H1 (cell line): ENCODE data around the gene CROCC2. TPM values are rescaled to one million over a fixed set of nuclear protein-coding genes. Genes with fewer than 3 reads are reported as not detected.

Source experiments
- CTCF ChIA-PET: fragments of 300-600 bp; sonication (Branson Sonifier 250); formaldehyde crosslinking; loops from one replicate; lab custom pipeline; 2021; ENCODE audit not compliant: partially characterized antibody; lab: Charles Lee
- POLR2A ChIA-PET: fragments of 300-600 bp; sonication (Branson Sonifier 250); formaldehyde crosslinking; loops from one replicate; lab custom pipeline; 2021; ENCODE audit warnings: inconsistent platforms; ENCODE audit not compliant: partially characterized antibody; lab: Charles Lee
- DNase-seq, 2 experiments: peaks; one replicate each; pipeline versions ENCODE4 v3.0.0 to v3.0.0-alpha.2; 2010 to 2022; ENCODE audit warnings: low spot score in 2 of 2, low read depth in 1 of 2, mixed read lengths in 1 of 2
- FAIRE-seq: peaks from 2 replicates; lab custom pipeline; 2011; peaks lifted over from hg19 to GRCh38; lab: Jason Lieb, UNC
- H2AFZ ChIP-seq: 2 replicates; pipeline ENCODE4 v1.8.1; 2012; ENCODE audit warnings: low read length, inconsistent platforms
- H2AK5ac ChIP-seq: 2 replicates; pipeline ENCODE4 v1.6.1; 2013; ENCODE audit warnings: low read depth, low read length
- H2BK120ac ChIP-seq: replicated peaks from 2 replicates; pipeline ENCODE3; 2013; ENCODE audit warnings: low read depth, low read length, inconsistent platforms
- H2BK12ac ChIP-seq: 2 replicates; pipeline ENCODE4 v1.6.1; 2013; ENCODE audit warnings: low read depth, low read length
- H2BK15ac ChIP-seq: 2 replicates; pipeline ENCODE4 v1.6.1; 2013; ENCODE audit warnings: low read length
- H2BK20ac ChIP-seq: 2 replicates; pipeline ENCODE4 v1.6.1; 2013; ENCODE audit warnings: low read length
- H2BK5ac ChIP-seq: 2 replicates; pipeline ENCODE4 v1.6.1; 2013; ENCODE audit warnings: low read depth, low read length
- H3K14ac ChIP-seq: 2 replicates; pipeline ENCODE4 v1.6.1; 2013; ENCODE audit warnings: inconsistent platforms; ENCODE audit not compliant: insufficient read length
- H3K18ac ChIP-seq: 2 replicates; pipeline ENCODE4 v1.6.1; 2013; ENCODE audit warnings: low read length; ENCODE audit errors: extremely low read depth
- H3K23ac ChIP-seq: 2 replicates; pipeline ENCODE4 v1.6.1; 2013; ENCODE audit warnings: inconsistent platforms; ENCODE audit not compliant: insufficient read length
- H3K23me2 ChIP-seq: 2 replicates; pipeline ENCODE4 v1.6.1; 2013; ENCODE audit warnings: low read depth, low read length
- H3K27ac ChIP-seq: 2 replicates; pipeline ENCODE4 v1.6.1; 2011; ENCODE audit warnings: low read depth, low read length, inconsistent platforms
- H3K27me3 ChIP-seq, 4 experiments: replicated peaks in 1 of 4; 1 replicate in 1 of 4; 2 replicates in 3 of 4; pipeline versions ENCODE4 v1.6.1 to v1.8.1; 2011 to 2013; ENCODE audit warnings: low read length in 3 of 4, mild to moderate bottlenecking in 3 of 4, inconsistent platforms in 2 of 4, mixed read lengths in 2 of 4, moderate library complexity in 1 of 4; ENCODE audit not compliant: control insufficient read depth in 3 of 4, insufficient read depth in 3 of 4; ENCODE audit errors: extremely low read depth in 1 of 4
- H3K36me3 ChIP-seq, 4 experiments: 2 replicates each; pipeline versions ENCODE4 v1.6.1 to v1.8.1; 2011 to 2013; ENCODE audit warnings: mild to moderate bottlenecking in 4 of 4, low read length in 3 of 4, moderate library complexity in 2 of 4, control low read depth in 1 of 4, inconsistent platforms in 1 of 4; ENCODE audit not compliant: insufficient read depth in 4 of 4, control insufficient read depth in 2 of 4
- H3K4ac ChIP-seq: replicated peaks from 2 replicates; pipeline ENCODE3; 2013; ENCODE audit warnings: low read length, low read depth, mixed read lengths, inconsistent platforms; ENCODE audit not compliant: insufficient read length
- H3K4me1 ChIP-seq, 4 experiments: replicated peaks in 1 of 4; 1 replicate in 1 of 4; 2 replicates in 3 of 4; pipeline versions ENCODE4 v1.6.1 to v1.8.1; 2011 to 2013; ENCODE audit warnings: low read length in 3 of 4, inconsistent platforms in 2 of 4, mixed read lengths in 1 of 4; ENCODE audit not compliant: insufficient read depth in 4 of 4, control insufficient read depth in 3 of 4
- H3K4me2 ChIP-seq, 2 experiments: 2 replicates each; pipeline versions ENCODE4 v1.6.1 to v1.8.1; 2011 to 2013; ENCODE audit warnings: low read depth in 2 of 2, low read length in 2 of 2, control low read depth in 1 of 2, inconsistent platforms in 1 of 2, mild to moderate bottlenecking in 1 of 2; ENCODE audit not compliant: insufficient read depth in 1 of 2
- H3K4me3 ChIP-seq, 4 experiments: fragments of 200-600, 300-600 bp in 1 of 4; sonication (generic), shearing (Covaris generic), sonication (Bioruptor Twin) in 1 of 4; 2 replicates each; pipeline versions ENCODE4 v1.5.1 to v1.8.1; 2011 to 2016; ENCODE audit warnings: low read length in 4 of 4, low read depth in 3 of 4, control low read depth in 2 of 4, inconsistent platforms in 2 of 4, mild to moderate bottlenecking in 2 of 4, mixed read lengths in 1 of 4, moderate library complexity in 1 of 4; ENCODE audit not compliant: insufficient read depth in 2 of 4; ENCODE audit errors: extremely low read depth in 1 of 4
- H3K56ac ChIP-seq: replicated peaks from 2 replicates; pipeline ENCODE3; 2013; ENCODE audit warnings: low read depth, mild to moderate bottlenecking, mixed read lengths, low read length, inconsistent platforms; ENCODE audit not compliant: insufficient read length
- H3K79me1 ChIP-seq: 2 replicates; pipeline ENCODE4 v1.6.1; 2013; ENCODE audit warnings: low read depth, low read length, control low read depth
- H3K79me2 ChIP-seq, 2 experiments: 2 replicates each; pipeline versions ENCODE4 v1.6.1 to v1.8.1; 2012 to 2013; ENCODE audit warnings: low read length in 2 of 2, mild to moderate bottlenecking in 2 of 2, inconsistent platforms in 1 of 2; ENCODE audit not compliant: insufficient read depth in 2 of 2, control insufficient read depth in 1 of 2
- H3K9ac ChIP-seq, 4 experiments: replicated peaks in 1 of 4; 1 replicate in 1 of 4; 2 replicates in 3 of 4; pipeline versions ENCODE4 v1.6.1 to v1.8.1; 2011 to 2013; ENCODE audit warnings: low read depth in 3 of 4, low read length in 3 of 4, control low read depth in 2 of 4, mild to moderate bottlenecking in 2 of 4, moderate library complexity in 2 of 4, inconsistent platforms in 1 of 4; ENCODE audit errors: extremely low read depth in 1 of 4
- H3K9me3 ChIP-seq, 2 experiments: 2 replicates each; pipeline versions ENCODE4 v1.6.1 to v1.8.1; 2012 to 2013; ENCODE audit warnings: mild to moderate bottlenecking in 2 of 2, moderate library complexity in 2 of 2, control low read depth in 1 of 2, inconsistent platforms in 1 of 2, low read depth in 1 of 2, low read length in 1 of 2, mixed read lengths in 1 of 2; ENCODE audit not compliant: insufficient read depth in 2 of 2
- H4K20me1 ChIP-seq, 2 experiments: replicated peaks in 1 of 2; 2 replicates each; pipeline versions ENCODE3 to v1.8.1; 2011 to 2013; ENCODE audit warnings: inconsistent platforms in 2 of 2, low read length in 2 of 2, mild to moderate bottlenecking in 1 of 2; ENCODE audit not compliant: insufficient read depth in 2 of 2, control insufficient read depth in 1 of 2
- H4K5ac ChIP-seq: 2 replicates; pipeline ENCODE4 v1.6.1; 2013; ENCODE audit warnings: low read length, low read depth, mixed read lengths, inconsistent platforms; ENCODE audit not compliant: insufficient read length
- H4K8ac ChIP-seq: 2 replicates; pipeline ENCODE4 v1.8.0; 2013; ENCODE audit warnings: mild to moderate bottlenecking, moderate library complexity, low read length, inconsistent platforms; ENCODE audit not compliant: insufficient read depth; ENCODE audit errors: extremely low read depth
- H4K91ac ChIP-seq: replicated peaks from 2 replicates; pipeline ENCODE3; 2013; ENCODE audit warnings: low read length, mixed read lengths, inconsistent platforms; ENCODE audit not compliant: insufficient read length
- CREB1 ChIP-seq: IDR thresholded peaks from 2 replicates; pipeline ENCODE4 v1.6.1; 2012; ENCODE audit warnings: inconsistent platforms
- EZH2 ChIP-seq: fragments of 200-600 bp; sonication (generic); IDR thresholded peaks from 2 replicates; pipeline ENCODE4 v1.7.1; 2012; ENCODE audit warnings: low read depth, mild to moderate bottlenecking, moderate library complexity, low read length, inconsistent platforms; ENCODE audit not compliant: severe bottlenecking
- HDAC2 ChIP-seq, 2 experiments: fragments of 300-600 bp in 1 of 2; sonication (generic) in 1 of 2; IDR thresholded peaks; 2 replicates each; pipeline ENCODE4 v1.6.1; 2011 to 2012; ENCODE audit warnings: low read depth in 2 of 2, low read length in 2 of 2, mild to moderate bottlenecking in 2 of 2, moderate library complexity in 2 of 2, borderline replicate concordance in 1 of 2, inconsistent platforms in 1 of 2
- KDM1A ChIP-seq: fragments of 200-600, 300-600 bp; sonication (generic); IDR thresholded peaks from 2 replicates; pipeline ENCODE4 v1.7.1; 2016; ENCODE audit warnings: mild to moderate bottlenecking, low read length, borderline replicate concordance
- RAD21 ChIP-seq, 2 experiments: IDR thresholded peaks in 1 of 2; conservative IDR thresholded peaks in 1 of 2; 2 replicates each; pipeline ENCODE4 v1.6.1; 2011; ENCODE audit warnings: low read depth in 2 of 2, low read length in 2 of 2, improper control_type of control experiment in 1 of 2, inconsistent platforms in 1 of 2, mild to moderate bottlenecking in 1 of 2, moderate library complexity in 1 of 2
- TAF1 ChIP-seq: IDR thresholded peaks from 2 replicates; pipeline ENCODE4 v1.6.1; 2011; ENCODE audit warnings: mild to moderate bottlenecking, low read depth, low read length
- TAF7 ChIP-seq: optimal IDR thresholded peaks from 2 replicates; pipeline ENCODE3; 2011; ENCODE audit warnings: low read depth, mild to moderate bottlenecking, inconsistent platforms, low read length, moderate library complexity, borderline replicate concordance
- WGBS, 2 experiments: shearing (Covaris generic) in 1 of 2; methylation state at CpG; one replicate each; pipeline versions ENCODE4 v1.1.6 to v1.1.7; 2013 to 2015; ENCODE audit warnings: low lambda C conversion rate in 2 of 2, mixed read lengths in 2 of 2, inconsistent platforms in 1 of 2, low coverage in 1 of 2, missing lambda C conversion rate in 1 of 2; ENCODE audit not compliant: insufficient replicate concordance in 2 of 2, insufficient coverage in 1 of 2, insufficient read length in 1 of 2; ENCODE audit errors: extremely low coverage in 1 of 2, missing lambda C conversion rate in 1 of 2; 5-methylcytosine and 5-hydroxymethylcytosine counted together
- polyA plus RNA-seq, 7 experiments: library from polyadenylated mRNA; depleted of rRNA in 3 of 7; stranded (reverse) in 5 of 7; unstranded in 2 of 7; fragments of >200 nt in 5 of 7; fragments of 200-250 nt in 2 of 7; gene quantifications; 1 replicate in 5 of 7; 2 replicates in 1 of 7; 4 replicates in 1 of 7; pipeline versions ENCODE4 v1.2.1 to v1.2.3, GENCODE V29; 2011 to 2013; ENCODE audit warnings: missing spikeins in 2 of 7, mixed read lengths in 2 of 7
- total RNA-seq: library from RNA; stranded (reverse); fragmentation: NEBNext Ultra II Directional; extraction: Animal tissue kit (Norgen Biotek cat#: 25700); gene quantifications from 2 replicates; pipeline ENCODE4 v1.2.1, GENCODE V29; 2021

The CROCC2 gene
- total and polyA plus RNA-seq, 2 of the 8 experiments (the other 6 are each of a cell fraction or from before 2014, with no cell fraction given), result not detected

- Histone ChIP-seq H3K4ac (peak overlapping the region; percentile 89), H2AK5ac (no peak overlapping the region), H3K9ac (no peak overlapping the region), H3K4me3 (no peak overlapping the region), H3K9me3 (peaks cover 11 to 13% of the 10 kb centered on the region in 2 experiments), H3K23ac (no peak overlapping the region), H3K27me3 (no peaks in the 10 kb centered on the region), H3K4me2 (no peak overlapping the region), H2BK5ac (no peak overlapping the region), H3K23me2 (peaks cover 2% of the 10 kb centered on the region; the same call in 1 of the 2 replicates), H3K4me1 (peaks cover 0 to 19% (median 15%) of the 10 kb centered on the region in 4 experiments; a peak in 6 of 7 replicates), H2BK12ac (peak overlapping the region; percentile 94; the same call in 1 of the 2 replicates), H2BK20ac (no peak overlapping the region), H3K27ac (no peak overlapping the region), H3K14ac (no peak overlapping the region), H4K91ac (peak overlapping the region; percentile 30), H2BK15ac (peak overlapping the region; percentile 81; the same call in 1 of the 2 replicates), H4K5ac (no peak overlapping the region), H3K79me1 (no peaks in the 10 kb centered on the region), H3K36me3 (no peaks in the 10 kb centered on the region), H4K20me1 (no peaks in the 10 kb centered on the region), H2BK120ac (no peak overlapping the region), H2AFZ (no peak overlapping the region), H3K79me2 (no peaks in the 10 kb centered on the region), H3K18ac (no peak overlapping the region), H3K56ac (no peak overlapping the region), H4K8ac (no peak overlapping the region)
- 82% methylated on average over 17 of the region's 20 CpGs; no CpG with 5 or more reads in 1 of the 2 experiments for whole genome bisulfite sequencing, 2 experiments
- DNase-seq, result no peak
- POLR2A ChIA-PET, result interaction anchor here (2.4 kb wide), 1 partner anchor 10 kb away, joined by 9 read pairs; no protein-coding TSS in a partner anchor
- CTCF ChIA-PET, result interaction anchor here (0.9 to 3.7 kb wide), 4 partner anchors 9 to 97 kb away, joined by 3 to 11 read pairs (median 3); partner anchors contain the start of gene SNED1
- no peak for FAIRE-seq
- no peak for TF ChIP-seq HDAC2 (IDR thresholded peaks at IDR 0.05; ENCODE audit: borderline replicate concordance in 1 of 2, low read depth in 2 of 2, low read length in 2 of 2)
- no peak for TF ChIP-seq TAF7
- TF ChIP-seq RAD21 (IDR thresholded peaks at IDR 0.05 in 1 of 2, conservative IDR thresholded peaks at IDR 0.05 in 1 of 2; ENCODE audit: low read depth in 2 of 2, low read length in 2 of 2), result no peak; a peak in 1 of 4 replicates
- no peak for TF ChIP-seq CREB1
- no peak for TF ChIP-seq EZH2
- no peak for TF ChIP-seq KDM1A
- TF ChIP-seq TAF1, result no peak
Measured at GRCh38 chr2:241007880-241008710, 102.0 kb downstream of the CROCC2 start.
